Endothelial cell of umbilical vein (primary cell): Measurements from ENCODE around the gene CDC42EP5. TPM values are rescaled to one million over a fixed set of nuclear protein-coding genes. Genes with fewer than 3 reads are reported as not detected.

Source experiments
- BruUV-seq: library from RNA; stranded (reverse); fragments of 400-500 nt; replicated peaks from 2 replicates; lab custom pipeline; 2021; lab: Mats Ljungman, UMichigan
- CTCF ChIA-PET: fragments of 300-600, 350-600 bp; sonication (Branson Sonifier 250); formaldehyde crosslinking; loops from one replicate; lab custom pipeline; 2021; ENCODE audit warnings: antibody characterized with exemption, inconsistent platforms; lab: Charles Lee
- POLR2A ChIA-PET: fragments of 300-600, 350-600 bp; sonication (Branson Sonifier 250); formaldehyde crosslinking; loops from one replicate; lab custom pipeline; 2021; ENCODE audit warnings: antibody characterized with exemption, inconsistent platforms; lab: Charles Lee
- DNase-seq: peaks from one replicate; pipeline ENCODE4 v3.0.0-alpha.2; 2011; ENCODE audit warnings: low read depth, low spot score
- FAIRE-seq: peaks from 2 replicates; lab custom pipeline; 2011; peaks lifted over from hg19 to GRCh38; lab: Jason Lieb, UNC
- H2AFZ ChIP-seq: 2 replicates; pipeline ENCODE4 v1.6.0; 2012; ENCODE audit warnings: low read depth, low read length, control low read depth, inconsistent platforms
- H3K27ac ChIP-seq: 2 replicates; pipeline ENCODE4 v1.5.1; 2011; ENCODE audit warnings: low read depth, mild to moderate bottlenecking, control low read depth, low read length, moderate library complexity; ENCODE audit not compliant: insufficient read depth
- H3K27me3 ChIP-seq, 2 experiments: 2 replicates each; pipeline versions ENCODE4 v1.6.0 to v1.6.1; 2011; ENCODE audit warnings: low read length in 2 of 2, mixed read lengths in 1 of 2; ENCODE audit not compliant: control insufficient read depth in 2 of 2, insufficient read depth in 2 of 2
- H3K36me3 ChIP-seq, 2 experiments: 2 replicates in 1 of 2; 3 replicates in 1 of 2; pipeline ENCODE4 v1.5.1; 2011; ENCODE audit warnings: low read length in 2 of 2, mild to moderate bottlenecking in 1 of 2, moderate library complexity in 1 of 2; ENCODE audit not compliant: control insufficient read depth in 2 of 2, insufficient read depth in 2 of 2; ENCODE audit errors: extremely low read depth in 1 of 2
- H3K4me1 ChIP-seq: 3 replicates; pipeline ENCODE4 v1.5.1; 2011; ENCODE audit warnings: mild to moderate bottlenecking, low read length; ENCODE audit not compliant: control insufficient read depth, insufficient read depth; ENCODE audit errors: extremely low read depth
- H3K4me2 ChIP-seq: 2 replicates; pipeline ENCODE4 v1.6.1; 2011; ENCODE audit warnings: low read length, control low read depth, mixed read lengths; ENCODE audit not compliant: insufficient read depth
- H3K4me3 ChIP-seq, 3 experiments: fragments of 200-600 bp in 1 of 3; sonication (generic), shearing (Covaris generic) in 1 of 3; replicated peaks in 1 of 3; 2 replicates each; pipeline ENCODE4 v1.5.1; 2011 to 2016; ENCODE audit warnings: control low read depth in 3 of 3, low read length in 3 of 3, mild to moderate bottlenecking in 2 of 3, inconsistent platforms in 1 of 3, low read depth in 1 of 3, moderate library complexity in 1 of 3; ENCODE audit not compliant: insufficient read depth in 1 of 3
- H3K79me2 ChIP-seq: 2 replicates; pipeline ENCODE4 v1.6.0; 2012; ENCODE audit warnings: low read length, inconsistent platforms; ENCODE audit not compliant: control insufficient read depth, insufficient read depth
- H3K9ac ChIP-seq: replicated peaks from 2 replicates; pipeline ENCODE3; 2011; ENCODE audit warnings: low read length, control low read depth; ENCODE audit not compliant: insufficient read depth; ENCODE audit errors: extremely low read depth
- H3K9me1 ChIP-seq: replicated peaks from 3 replicates; pipeline ENCODE4 v1.6.0; 2011; ENCODE audit warnings: mild to moderate bottlenecking, low read length; ENCODE audit not compliant: control insufficient read depth, insufficient read depth; ENCODE audit errors: extremely low read depth
- H3K9me3 ChIP-seq: replicated peaks from 2 replicates; pipeline ENCODE4 v1.5.1; 2012; ENCODE audit warnings: low read length, inconsistent platforms; ENCODE audit not compliant: control insufficient read depth, insufficient read depth
- H4K20me1 ChIP-seq: replicated peaks from 2 replicates; pipeline ENCODE3; 2011; ENCODE audit warnings: mild to moderate bottlenecking, low read length; ENCODE audit not compliant: control insufficient read depth, insufficient read depth; ENCODE audit errors: extremely low read depth
- CTCF ChIP-seq, 2 donors: IDR thresholded peaks; 1 replicate in 1 of 2; 2 replicates in 1 of 2; pipeline ENCODE4 v1.5.1; 2011; ENCODE audit warnings: low read length in 2 of 2, mild to moderate bottlenecking in 2 of 2, moderate library complexity in 2 of 2, control low read depth in 1 of 2, inconsistent platforms in 1 of 2, low read depth in 1 of 2; ENCODE audit not compliant: insufficient read depth in 1 of 2; ENCODE audit errors: extremely low read depth in 1 of 2
- EZH2 ChIP-seq: IDR thresholded peaks from 2 replicates; pipeline ENCODE4 v1.6.1; 2012; ENCODE audit warnings: borderline replicate concordance, low read depth, mild to moderate bottlenecking, moderate library complexity, low read length, inconsistent platforms; ENCODE audit not compliant: severe bottlenecking
- GATA2 ChIP-seq: IDR thresholded peaks from 2 replicates; pipeline ENCODE4 v1.7.0; 2011; ENCODE audit warnings: low read depth, mild to moderate bottlenecking, moderate library complexity, mixed read lengths, low read length; ENCODE audit not compliant: insufficient read length, insufficient read depth
- JUN ChIP-seq: IDR thresholded peaks from 2 replicates; pipeline ENCODE4 v1.6.1; 2011; ENCODE audit warnings: borderline replicate concordance, low read depth; ENCODE audit not compliant: insufficient read length, insufficient read depth
- MYC ChIP-seq: IDR thresholded peaks from one replicate; pipeline ENCODE4 v1.6.1; 2011; ENCODE audit warnings: mild to moderate bottlenecking, low read depth, low read length
- POLR2A ChIP-seq: IDR thresholded peaks from 2 replicates; pipeline ENCODE4 v1.6.1; 2012; ENCODE audit warnings: low read depth, mild to moderate bottlenecking, control low read depth, low read length
- dilution Hi-C: fragments of 300-500 bp; cut with MboI; formaldehyde crosslinking; loops from one replicate; pipeline ENCODE4 v1.15.0; 2019; ENCODE audit warnings: low sequenced_read_pairs; ENCODE audit not compliant: extremely low pct_ligation_motif_present
- intact Hi-C: fragments of 100-400 bp; cut with micrococcal nuclease; formaldehyde crosslinking; loops from one replicate; pipeline ENCODE4 v1.10.0; 2022
- polyA plus RNA-seq, 4 experiments: library from polyadenylated mRNA; depleted of rRNA in 3 of 4; stranded (reverse) in 3 of 4; unstranded in 1 of 4; fragments of >200 nt; gene quantifications; 2 replicates each; pipeline versions ENCODE4 v1.2.1 to v1.2.3, GENCODE V29; 2011 to 2012; ENCODE audit warnings: missing spikeins in 1 of 4
- total RNA-seq: library from RNA; stranded (reverse); gene quantifications from 2 replicates; pipeline ENCODE4 v1.2.3, GENCODE V29; 2021
- TF ChIP-seq, protein P1 (sequence below): IDR thresholded peaks from 2 replicates; pipeline ENCODE4 v1.6.1; 2011; ENCODE audit not compliant: insufficient read depth, insufficient read length

The CDC42EP5 gene
- total and polyA plus RNA-seq, 2 donors (not counting 3 experiments of a cell fraction or from before 2014, with no cell fraction given) = 37.3 to 85.5 TPM

DNA sequence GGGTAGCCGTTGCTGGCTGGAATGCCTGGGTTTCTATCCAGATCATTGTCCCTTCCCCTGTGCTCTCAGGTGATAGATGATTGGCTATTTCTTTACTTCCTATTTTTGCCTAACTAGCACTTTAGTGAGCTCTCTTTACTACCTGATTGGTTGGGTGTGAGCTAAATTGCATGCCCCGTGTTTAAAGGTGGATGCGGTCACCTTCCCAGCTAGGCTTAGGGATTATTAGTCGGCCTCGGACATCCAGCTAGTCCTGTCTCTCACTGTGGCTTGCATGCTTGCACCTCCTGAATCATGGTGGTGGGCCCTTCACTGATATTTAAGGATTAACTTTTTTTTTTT, 47.7 kb downstream of the CDC42EP5 start:
- POLR2A ChIA-PET = no interaction called here
- Histone ChIP-seq H3K4me2 (no peak overlapping the region), H3K27me3 (peaks cover 7 to 12% of the 10 kb centered on the region in 2 experiments), H3K36me3 (no peaks in the 10 kb centered on the region), H3K9ac (no peak overlapping the region), H3K27ac (no peak overlapping the region), H4K20me1 (no peaks in the 10 kb centered on the region), H3K9me3 (no peaks in the 10 kb centered on the region), H3K79me2 (no peaks in the 10 kb centered on the region), H3K4me1 (no peaks in the 10 kb centered on the region), H3K9me1 (no peaks in the 10 kb centered on the region), H3K4me3 (no peak overlapping the region), H2AFZ (no peak overlapping the region)
- no peak for TF ChIP-seq GATA2
- TF ChIP-seq MYC = no peak
- no peak for TF ChIP-seq CTCF (IDR thresholded peaks at IDR 0.05; ENCODE audit: extremely low read depth in 1 of 2, insufficient read depth in 1 of 2, low read depth in 1 of 2, low read length in 2 of 2)
- no peak for TF ChIP-seq POLR2A
- TF ChIP-seq, protein P1, sequence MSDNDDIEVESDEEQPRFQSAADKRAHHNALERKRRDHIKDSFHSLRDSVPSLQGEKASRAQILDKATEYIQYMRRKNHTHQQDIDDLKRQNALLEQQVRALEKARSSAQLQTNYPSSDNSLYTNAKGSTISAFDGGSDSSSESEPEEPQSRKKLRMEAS = no peak
- no peak for TF ChIP-seq JUN
- no peak for TF ChIP-seq EZH2
- dilution Hi-C loops (no loop called here), intact Hi-C loops (no loop called here)
- FAIRE-seq (no peak), DNase-seq (no peak)
- no TSS peak for BruUV-seq
- CTCF ChIA-PET = interaction anchor here (0.9 to 1.2 kb wide), 2 partner anchors 52 to 159 kb away, joined by 3 read pairs; no protein-coding TSS in a partner anchor
